SK-N-SH treated with all-trans-retinoic acid at 6 μM for 48 hours (cell line): ENCODE data around the gene ZMYND19.

Experiments used
- ATAC-seq: fragments of 200-7000 bp; cut with Tn5 transposase; 3 replicates; pipeline ENCODE4 v1.9.1; 2020; ENCODE audit warnings: mild to moderate bottlenecking, moderate library complexity
- ARNTL ChIP-seq: fragments of 450-650 bp; formaldehyde crosslinking; IDR thresholded peaks from 2 replicates; pipeline ENCODE4 v1.5.0; 2020; ENCODE audit warnings: low read depth, mild to moderate bottlenecking, moderate library complexity, borderline replicate concordance
- BACH2 ChIP-seq: fragments of 250-450 bp; sonication (Bioruptor Pico); IDR thresholded peaks from 2 replicates; pipeline ENCODE4 v1.9.0; 2021; ENCODE audit warnings: mild to moderate bottlenecking, borderline replicate concordance
- CSDC2 ChIP-seq: fragments of 250-450 bp; sonication (Bioruptor Pico); IDR thresholded peaks from 2 replicates; pipeline ENCODE4 v1.5.0; 2020; ENCODE audit warnings: mild to moderate bottlenecking, moderate library complexity
- ESRRG ChIP-seq: fragments of 250-450 bp; sonication (Bioruptor Pico); IDR thresholded peaks from 2 replicates; pipeline ENCODE4 v1.6.1; 2021; ENCODE audit warnings: mild to moderate bottlenecking
- GLIS3 ChIP-seq: fragments of 250-450 bp; sonication (Bioruptor Pico); IDR thresholded peaks from 2 replicates; pipeline ENCODE4 v1.5.0; 2020; ENCODE audit warnings: mild to moderate bottlenecking, moderate library complexity
- ISL1 ChIP-seq: fragments of 250-450 bp; sonication (Bioruptor Pico); IDR thresholded peaks from 2 replicates; pipeline ENCODE4 v2.1.2; 2022; ENCODE audit warnings: mild to moderate bottlenecking, moderate library complexity
- OSR1 ChIP-seq: fragments of 250-450 bp; sonication (Bioruptor Pico); IDR thresholded peaks from 2 replicates; pipeline ENCODE4 v1.8.0; 2022; ENCODE audit warnings: moderate library complexity, mild to moderate bottlenecking, inconsistent platforms
- PATZ1 ChIP-seq: fragments of 250-450 bp; sonication (Bioruptor Pico); IDR thresholded peaks from 2 replicates; pipeline ENCODE4 v1.8.0; 2020; ENCODE audit warnings: mild to moderate bottlenecking, moderate library complexity, borderline replicate concordance
- PPARA ChIP-seq: fragments of 250-450 bp; sonication (Bioruptor Pico); IDR thresholded peaks from 2 replicates; pipeline ENCODE4 v1.5.0; 2020; ENCODE audit warnings: mild to moderate bottlenecking, borderline replicate concordance
- RARB ChIP-seq: fragments of 250-450 bp; sonication (Bioruptor Pico); IDR thresholded peaks from 2 replicates; pipeline ENCODE4 v1.8.0; 2021; ENCODE audit warnings: mild to moderate bottlenecking, moderate library complexity
- SNAI2 ChIP-seq: fragments of 250-450 bp; sonication (Bioruptor Pico); IDR thresholded peaks from 2 replicates; pipeline ENCODE4 v1.5.0; 2020; ENCODE audit warnings: mild to moderate bottlenecking, moderate library complexity
- TCF4 ChIP-seq: fragments of 250-450 bp; sonication (Bioruptor Pico); IDR thresholded peaks from 2 replicates; pipeline ENCODE4 v1.8.0; 2021; ENCODE audit warnings: mild to moderate bottlenecking, moderate library complexity, borderline replicate concordance
- TOX ChIP-seq: fragments of 250-450 bp; sonication (Bioruptor Pico); IDR thresholded peaks from 2 replicates; pipeline ENCODE4 v1.8.0; 2021; ENCODE audit warnings: mild to moderate bottlenecking, moderate library complexity, borderline replicate concordance
- TSHZ2 ChIP-seq: fragments of 250-450 bp; sonication (Bioruptor Pico); IDR thresholded peaks from 2 replicates; pipeline ENCODE4 v1.5.0; 2020; ENCODE audit warnings: mild to moderate bottlenecking, moderate library complexity
- ZC3H10 ChIP-seq: fragments of 250-450 bp; sonication (Bioruptor Pico); IDR thresholded peaks from 2 replicates; pipeline ENCODE4 v1.5.1; 2021; ENCODE audit warnings: mild to moderate bottlenecking, moderate library complexity
- ZFP3 ChIP-seq: fragments of 250-450 bp; sonication (Bioruptor Pico); IDR thresholded peaks from 2 replicates; pipeline ENCODE4 v1.5.0; 2020; ENCODE audit warnings: mild to moderate bottlenecking, moderate library complexity
- ZFP30 ChIP-seq: fragments of 450-650 bp; formaldehyde crosslinking; IDR thresholded peaks from 2 replicates; pipeline ENCODE4 v1.5.0; 2022; ENCODE audit warnings: mild to moderate bottlenecking, moderate library complexity
- ZNF565 ChIP-seq: fragments of 450-650 bp; formaldehyde crosslinking; conservative IDR thresholded peaks from 2 replicates; pipeline ENCODE4 v1.5.0; 2020; ENCODE audit warnings: low read depth, mild to moderate bottlenecking, moderate library complexity
- ZNF70 ChIP-seq: fragments of 450-650 bp; formaldehyde crosslinking; IDR thresholded peaks from 2 replicates; pipeline ENCODE4 v1.5.0; 2020; ENCODE audit warnings: mild to moderate bottlenecking, moderate library complexity
- ZNF8 ChIP-seq: fragments of 450-650 bp; formaldehyde crosslinking; IDR thresholded peaks from 2 replicates; pipeline ENCODE4 v1.5.0; 2020; ENCODE audit warnings: mild to moderate bottlenecking, moderate library complexity
- TF ChIP-seq, protein P1 (sequence below): fragments of 250-450 bp; sonication (Bioruptor Pico); IDR thresholded peaks from 2 replicates; pipeline ENCODE4 v1.5.1; 2020; ENCODE audit warnings: low read depth, mild to moderate bottlenecking, moderate library complexity
- TF ChIP-seq, protein P2 (sequence below): fragments of 250-450 bp; sonication (Bioruptor Pico); IDR thresholded peaks from 2 replicates; pipeline ENCODE4 v1.5.1; 2021; ENCODE audit warnings: mild to moderate bottlenecking, moderate library complexity

Gene ZMYND19

GRCh38 chr9:137631345-137632229, 41.3 kb upstream of the ZMYND19 start:
- ATAC-seq, result no peak
- no peak for TF ChIP-seq TOX (CRISPR knock-in tag)
- TF ChIP-seq ISL1 (CRISPR knock-in tag), result no peak
- TF ChIP-seq ZNF8 (CRISPR knock-in tag), result no peak
- no peak for TF ChIP-seq GLIS3 (CRISPR knock-in tag)
- TF ChIP-seq ARNTL (CRISPR knock-in tag), result no peak
- TF ChIP-seq ZC3H10, result no peak
- no peak for TF ChIP-seq ESRRG
- no peak for TF ChIP-seq CSDC2 (CRISPR knock-in tag)
- TF ChIP-seq SNAI2 (CRISPR knock-in tag), result no peak
- no peak for TF ChIP-seq PPARA
- TF ChIP-seq ZFP30 (CRISPR knock-in tag), result no peak
- no peak for TF ChIP-seq PATZ1 (CRISPR knock-in tag)
- no peak for TF ChIP-seq OSR1
- no peak for TF ChIP-seq TSHZ2 (CRISPR knock-in tag)
- TF ChIP-seq TCF4, result no peak
- no peak for TF ChIP-seq ZNF565 (CRISPR knock-in tag)
- no peak for TF ChIP-seq RARB (CRISPR knock-in tag)
- TF ChIP-seq, protein P1, sequence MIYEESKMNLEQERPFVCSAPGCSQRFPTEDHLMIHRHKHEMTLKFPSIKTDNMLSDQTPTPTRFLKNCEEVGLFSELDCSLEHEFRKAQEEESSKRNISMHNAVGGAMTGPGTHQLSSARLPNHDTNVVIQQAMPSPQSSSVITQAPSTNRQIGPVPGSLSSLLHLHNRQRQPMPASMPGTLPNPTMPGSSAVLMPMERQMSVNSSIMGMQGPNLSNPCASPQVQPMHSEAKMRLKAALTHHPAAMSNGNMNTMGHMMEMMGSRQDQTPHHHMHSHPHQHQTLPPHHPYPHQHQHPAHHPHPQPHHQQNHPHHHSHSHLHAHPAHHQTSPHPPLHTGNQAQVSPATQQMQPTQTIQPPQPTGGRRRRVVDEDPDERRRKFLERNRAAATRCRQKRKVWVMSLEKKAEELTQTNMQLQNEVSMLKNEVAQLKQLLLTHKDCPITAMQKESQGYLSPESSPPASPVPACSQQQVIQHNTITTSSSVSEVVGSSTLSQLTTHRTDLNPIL, result no peak
- no peak for TF ChIP-seq ZFP3 (CRISPR knock-in tag)

DNA sequence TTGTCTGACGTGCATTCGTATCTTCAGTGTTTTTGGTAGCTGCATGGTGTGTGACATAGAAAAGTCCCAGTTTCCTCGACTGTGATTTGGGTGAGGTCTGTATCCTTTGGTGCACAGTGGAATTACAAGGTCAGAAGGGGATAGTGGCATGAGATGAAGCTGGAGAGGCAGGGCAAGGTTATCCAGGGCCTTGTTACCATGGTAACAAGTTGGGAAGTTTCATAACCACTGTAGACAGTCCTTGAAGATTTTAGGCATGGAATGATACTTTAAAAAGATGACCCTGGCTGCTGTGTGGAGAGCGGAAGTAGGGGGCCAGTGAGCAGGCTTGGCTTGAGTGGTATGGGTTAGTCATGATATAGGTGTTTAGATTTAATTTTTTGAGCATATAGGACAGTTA, 40.4 kb upstream of the ZMYND19 start:
- TF ChIP-seq PPARA, result no peak
- no peak for TF ChIP-seq TCF4
- no peak for TF ChIP-seq SNAI2 (CRISPR knock-in tag)
- no peak for TF ChIP-seq TSHZ2 (CRISPR knock-in tag)
- TF ChIP-seq BACH2 (CRISPR knock-in tag), result no peak
- TF ChIP-seq ZFP30 (CRISPR knock-in tag), result no peak
- TF ChIP-seq OSR1, result no peak
- no peak for TF ChIP-seq ZNF70 (CRISPR knock-in tag)
- no peak for TF ChIP-seq GLIS3 (CRISPR knock-in tag)
- no peak for TF ChIP-seq ZC3H10
- TF ChIP-seq ISL1 (CRISPR knock-in tag), result no peak
- TF ChIP-seq ZNF565 (CRISPR knock-in tag), result no peak
- no peak for TF ChIP-seq RARB (CRISPR knock-in tag)
- TF ChIP-seq, protein P2, sequence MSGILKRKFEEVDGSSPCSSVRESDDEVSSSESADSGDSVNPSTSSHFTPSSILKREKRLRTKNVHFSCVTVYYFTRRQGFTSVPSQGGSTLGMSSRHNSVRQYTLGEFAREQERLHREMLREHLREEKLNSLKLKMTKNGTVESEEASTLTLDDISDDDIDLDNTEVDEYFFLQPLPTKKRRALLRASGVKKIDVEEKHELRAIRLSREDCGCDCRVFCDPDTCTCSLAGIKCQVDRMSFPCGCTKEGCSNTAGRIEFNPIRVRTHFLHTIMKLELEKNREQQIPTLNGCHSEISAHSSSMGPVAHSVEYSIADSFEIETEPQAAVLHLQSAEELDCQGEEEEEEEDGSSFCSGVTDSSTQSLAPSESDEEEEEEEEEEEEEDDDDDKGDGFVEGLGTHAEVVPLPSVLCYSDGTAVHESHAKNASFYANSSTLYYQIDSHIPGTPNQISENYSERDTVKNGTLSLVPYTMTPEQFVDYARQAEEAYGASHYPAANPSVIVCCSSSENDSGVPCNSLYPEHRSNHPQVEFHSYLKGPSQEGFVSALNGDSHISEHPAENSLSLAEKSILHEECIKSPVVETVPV, result no peak
- no peak for TF ChIP-seq TOX (CRISPR knock-in tag)

More for the DNA sequence above, 40.4 kb upstream of the ZMYND19 start:
- ATAC-seq, result no peak
